GM04504 (cell line): ENCODE data around the gene CNTF.
A peak's percentile ranks its signal among the peaks of the same experiment; 100 is the strongest.
"Not testable (repeated sequence)": the region's sequence is repeated elsewhere in the genome, so short reads cannot be mapped to it uniquely, and the experiment has no call there.

ENCODE experiments used
- DNase-seq: peaks from one replicate; pipeline ENCODE4 v3.0.0-alpha.2; 2012; ENCODE audit warnings: low read depth

CNTF gene

GRCh38 chr11:58622344-58622743 is at the start of gene CNTF:
TSS of gene CNTF (plus strand) at chr11:58622665. CDS start at chr11:58622753, 88 bp downstream.
- no peak for DNase-seq

DNA sequence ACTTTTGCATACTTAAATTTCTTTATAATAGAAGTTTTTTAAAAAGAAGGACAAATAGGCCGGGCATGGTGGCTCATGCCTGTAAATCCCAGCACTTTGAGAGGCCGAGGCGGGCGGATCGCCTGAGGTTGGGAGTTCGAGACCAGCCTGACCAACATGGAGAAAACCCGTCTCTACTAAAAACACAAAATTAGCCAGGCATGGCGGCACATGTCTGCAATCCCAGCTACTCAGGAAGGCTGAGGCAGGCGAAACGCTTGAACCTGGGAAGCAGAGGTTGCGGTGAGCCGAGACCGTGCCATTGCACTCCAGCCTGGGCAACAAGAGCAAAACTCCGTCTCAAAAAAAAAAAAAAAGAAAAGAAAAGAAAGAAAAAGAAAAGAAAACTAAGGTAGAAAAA is 49.6 kb upstream of the CNTF start:
- DNase-seq: not testable (repeated sequence)

DNA sequence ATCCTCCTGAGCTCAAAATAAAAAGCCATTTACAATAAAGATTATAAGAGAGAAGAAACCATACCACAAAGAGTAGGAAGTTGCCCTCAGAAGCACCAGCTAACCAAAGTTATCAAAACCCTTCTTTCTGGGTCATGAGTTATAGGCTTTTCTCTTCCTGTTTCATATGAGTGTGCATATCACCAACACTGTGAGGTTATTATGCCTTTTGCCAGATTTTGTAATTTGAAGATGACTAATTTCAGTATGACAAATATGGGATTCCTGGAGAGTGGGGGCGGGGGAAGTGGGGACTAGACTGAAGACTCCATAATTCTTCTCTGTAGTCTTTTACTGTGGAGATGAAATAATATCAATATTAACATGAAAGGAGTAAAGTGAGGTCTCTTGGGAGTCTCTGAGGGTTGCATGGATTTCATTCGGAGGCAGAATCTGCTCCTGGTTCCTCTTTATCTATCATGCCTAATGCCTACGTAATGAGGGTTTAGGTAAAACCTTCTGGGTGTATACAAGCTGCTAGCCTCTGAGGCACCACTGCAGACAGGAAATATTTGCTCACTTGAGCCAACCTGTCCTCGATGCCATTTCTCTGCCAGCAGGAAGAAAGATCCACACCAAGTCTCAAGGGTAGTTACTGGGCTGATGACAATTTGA is 48.9 kb upstream of the CNTF start:
- DNase-seq: peak; percentile 68

GRCh38 chr11:58574881-58575280 is 47.6 kb upstream of the CNTF start:
- DNase-seq: peak; percentile 46

DNA sequence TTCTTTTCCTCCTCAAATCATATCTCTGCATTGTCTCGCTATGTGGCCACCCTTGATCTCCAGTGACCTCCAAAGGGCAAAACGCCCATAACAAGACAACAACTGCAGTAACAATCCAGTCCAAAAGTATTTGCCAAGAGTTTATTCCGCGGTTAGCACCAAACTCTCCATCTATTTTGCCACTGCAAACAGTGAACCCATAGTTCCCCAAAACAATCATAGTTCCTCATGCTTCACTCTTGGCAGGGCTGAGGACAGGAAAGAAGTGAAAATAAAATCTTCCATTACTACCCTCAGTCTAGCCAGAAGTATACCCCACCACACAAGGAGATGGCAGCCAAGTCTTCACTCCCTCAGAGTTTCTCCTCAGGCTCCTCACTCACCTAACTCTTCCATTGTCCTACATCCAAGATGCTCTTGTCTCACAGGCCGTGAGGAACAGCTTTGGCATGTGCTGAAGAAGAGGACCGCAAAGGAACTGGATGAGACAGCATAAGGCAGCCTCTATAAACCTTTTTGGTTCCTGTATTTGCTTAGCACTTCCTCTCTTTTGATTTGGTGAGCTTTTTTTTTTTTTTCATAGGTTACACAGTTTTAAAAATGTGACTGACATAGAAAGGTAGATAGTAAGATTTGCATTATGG is 47.0 kb upstream of the CNTF start, which contains the start of gene LPXN:
Gene LPXN, minus strand, starts transcription at position 480 of the 644 bp plus-strand sequence. Its CDS starts 84 bp downstream, at position 396.
- peak; percentile 36 for DNase-seq

- peak; percentile 28 for DNase-seq
These were observed 45.5 kb upstream of the CNTF start for GRCh38 chr11:58576887-58577471.

DNA sequence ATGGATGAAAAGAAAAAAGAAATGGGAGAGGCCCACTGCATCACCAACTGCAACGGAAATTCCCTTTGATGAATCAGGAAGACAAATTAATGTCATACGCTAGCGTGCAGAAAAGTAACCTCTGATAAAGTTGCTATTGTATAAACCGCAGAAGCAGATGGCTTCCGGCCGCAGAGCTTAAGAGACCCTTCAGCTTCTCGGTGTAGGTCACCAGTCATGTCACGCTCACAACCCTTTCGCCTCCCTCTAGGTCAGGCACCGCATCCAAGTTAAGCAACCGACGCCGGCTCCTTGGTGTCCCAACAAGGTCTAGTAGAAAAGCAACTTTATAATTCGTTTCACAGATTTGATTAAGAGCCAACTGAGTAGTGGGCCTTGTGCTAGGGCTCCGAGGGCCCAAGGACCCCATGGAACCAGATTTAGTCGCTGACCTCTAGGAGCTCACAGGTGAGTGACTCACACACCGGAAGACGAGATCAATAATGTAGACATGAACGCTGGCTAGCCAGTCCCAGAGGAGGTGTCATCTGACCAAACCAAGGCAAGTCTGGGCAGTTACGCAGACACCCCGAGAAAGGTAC is 44.8 kb upstream of the CNTF start:
- DNase-seq: peak; percentile 67

DNA sequence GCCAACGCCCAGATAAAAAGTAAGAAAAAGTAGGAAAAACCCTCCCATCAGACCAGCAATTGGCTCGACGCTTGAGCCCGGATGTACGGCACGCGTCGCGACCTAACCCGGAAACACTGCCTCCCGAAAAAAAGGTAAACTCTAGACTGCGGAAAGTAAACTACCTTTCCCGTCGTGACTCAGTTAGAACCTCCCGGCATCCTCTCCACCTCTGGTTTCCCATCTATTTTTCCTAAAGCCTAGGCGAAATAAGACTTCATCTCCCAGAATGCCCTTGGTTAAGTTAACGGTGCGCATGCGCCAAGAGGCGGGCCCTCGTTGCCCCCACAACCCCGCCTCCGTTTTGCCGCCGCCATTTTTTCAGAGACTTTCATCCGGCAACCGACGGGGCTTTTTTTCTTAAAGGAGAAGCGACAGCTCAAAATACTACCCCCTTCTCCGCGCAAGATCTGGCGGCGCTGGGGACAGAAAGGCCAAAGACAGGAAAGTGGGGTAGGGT is 44.3 kb upstream of the CNTF start:
- DNase-seq: peak; percentile 97

DNA sequence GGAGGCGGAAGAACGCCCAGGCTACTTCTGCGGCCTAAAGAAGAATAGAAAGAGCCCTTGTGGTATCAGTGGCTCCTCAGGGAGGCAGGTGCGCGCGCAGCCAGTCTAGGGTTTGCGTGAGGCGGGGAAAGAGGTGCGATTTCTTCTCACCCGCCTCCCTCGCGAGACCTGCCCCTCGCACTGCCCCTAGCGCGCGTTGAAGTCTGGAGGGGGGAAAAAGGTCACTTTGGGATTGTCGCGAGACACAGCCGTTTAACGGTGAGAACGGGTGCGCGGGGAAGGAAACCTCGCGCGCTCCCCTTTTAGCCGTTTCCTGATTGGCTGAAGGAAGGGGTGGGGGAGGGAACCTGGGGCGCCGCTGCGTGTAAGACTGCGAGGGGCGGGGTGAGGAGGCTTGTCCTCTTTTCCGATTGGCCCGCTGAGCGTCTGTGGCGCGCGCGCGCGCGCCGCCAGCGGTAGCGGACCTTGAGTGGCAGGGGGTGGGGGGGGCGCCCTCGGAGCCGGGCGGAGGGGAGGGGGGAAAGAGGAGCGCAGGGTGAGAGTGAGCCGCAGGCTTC is 43.8 kb upstream of the CNTF start, which contains the start of gene ZFP91:
Gene ZFP91, plus strand, starts transcription at position 429 of the 557 bp plus-strand sequence. CDS start 219 bp downstream, outside the sequence.
- peak; percentile 97 for DNase-seq

GRCh38 chr11:58579192-58580129 is 43.0 kb upstream of the CNTF start:
- DNase-seq: peak; percentile 83

DNA sequence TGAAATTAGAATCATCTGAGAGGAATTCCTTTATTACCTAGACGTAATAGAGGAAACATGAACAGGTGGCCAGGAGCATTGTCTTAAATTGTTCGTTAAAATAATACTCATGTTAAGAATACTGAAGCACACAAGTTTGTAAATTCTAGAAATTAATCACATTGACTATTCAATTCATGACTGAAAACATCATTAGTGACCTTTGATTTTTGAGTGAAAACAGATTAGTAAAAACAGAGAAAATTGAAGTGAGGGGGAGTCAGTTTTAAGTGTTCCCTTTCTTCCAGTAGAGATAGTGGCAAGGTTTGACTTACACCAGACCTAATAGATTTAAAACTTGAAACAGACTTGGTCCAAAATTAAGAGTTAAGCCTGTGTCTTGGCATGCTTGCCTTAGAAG is 42.2 kb upstream of the CNTF start:
- DNase-seq: no peak

DNA sequence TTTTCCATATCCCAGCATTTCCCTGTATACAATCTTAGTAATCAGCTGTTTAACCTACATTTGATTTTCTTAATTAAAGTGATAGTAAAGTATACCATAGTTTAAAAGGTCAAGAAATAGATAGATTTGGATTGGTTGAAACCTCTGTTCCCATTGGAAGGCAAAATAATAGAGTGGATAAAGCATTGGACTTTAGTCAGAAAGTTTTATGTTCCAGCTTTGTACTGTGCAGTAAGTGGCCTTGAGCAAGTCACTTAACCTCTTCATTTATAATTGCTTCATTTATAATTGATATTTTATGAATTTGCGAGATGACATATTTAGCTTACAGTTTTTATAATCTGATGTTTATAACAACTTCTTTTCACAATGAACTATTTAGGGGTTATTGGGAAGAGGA is 40.0 kb upstream of the CNTF start:
- DNase-seq: no peak

- DNase-seq: no peak
These were observed 35.5 kb upstream of the CNTF start for GRCh38 chr11:58586998-58587397.

GRCh38 chr11:58591659-58592058 is 30.8 kb upstream of the CNTF start:
- DNase-seq: no peak

- no peak for DNase-seq
These were observed 29.5 kb upstream of the CNTF start for GRCh38 chr11:58592760-58593472.

GRCh38 chr11:58594826-58595225 is 27.6 kb upstream of the CNTF start:
- no peak for DNase-seq

DNA sequence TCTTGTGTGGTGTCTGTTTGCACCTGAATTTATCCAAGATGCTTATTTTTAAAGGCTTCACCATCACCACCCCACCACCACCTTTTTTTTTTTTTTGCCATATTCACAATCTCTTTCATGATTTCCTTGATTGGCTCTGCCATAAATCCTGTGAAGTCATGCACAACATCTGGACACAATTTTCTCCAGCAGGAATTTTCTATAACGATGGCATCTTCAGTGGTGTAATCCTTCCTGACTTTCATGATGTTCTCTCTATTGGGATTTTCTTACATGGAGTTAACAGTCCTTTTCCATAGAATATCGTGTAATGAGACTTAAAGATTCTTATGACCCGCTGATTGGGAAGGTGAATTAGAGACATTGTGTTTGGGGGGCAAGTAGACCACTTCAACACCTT is 25.8 kb upstream of the CNTF start:
- peak; percentile 8 for DNase-seq

DNA sequence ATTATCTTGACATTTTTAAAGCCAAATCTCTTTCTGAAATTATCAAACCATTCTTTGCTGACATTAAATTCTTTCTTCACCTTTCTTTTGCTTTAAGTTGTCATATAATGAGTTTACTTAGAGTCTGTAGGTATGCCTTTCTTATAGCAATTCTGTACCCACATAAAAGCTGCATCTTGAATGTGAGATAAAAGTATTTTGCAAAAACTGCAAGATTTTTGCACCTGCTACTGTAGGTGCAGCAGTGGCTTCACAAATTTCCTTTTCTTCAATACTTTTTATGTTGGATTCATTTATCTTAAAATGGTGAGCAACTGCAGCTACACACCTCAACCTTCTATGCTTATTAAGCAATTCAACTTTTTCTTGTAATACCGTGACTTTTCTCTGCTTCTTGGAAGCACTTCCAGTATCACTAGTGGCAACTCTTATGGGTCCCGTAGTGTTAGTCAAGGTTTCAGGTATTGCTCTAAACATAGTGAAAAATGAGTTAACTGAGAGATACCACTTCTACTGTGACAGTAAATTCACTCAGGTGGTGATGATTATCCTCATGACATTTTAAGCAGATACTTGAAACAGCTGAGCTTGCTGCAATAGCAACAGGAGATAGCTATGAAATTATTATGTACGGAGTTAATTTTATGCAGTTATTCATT is 24.9 kb upstream of the CNTF start:
- DNase-seq: no peak

- no peak for DNase-seq
These were observed 22.0 kb upstream of the CNTF start for GRCh38 chr11:58600510-58600909.
